H9 (cell line): ENCODE results near the gene TMEM33. TPM values are rescaled to one million over a fixed set of nuclear protein-coding genes. Genes with fewer than 3 reads are reported as not detected.

ENCODE experiments used
- DNase-seq: peaks from one replicate; pipeline ENCODE4 v3.0.0-alpha.2; 2017
- H2AFZ ChIP-seq: one replicate; pipeline ENCODE4 v1.6.1; 2013; ENCODE audit warnings: mild to moderate bottlenecking, low read length, control low read depth, moderate library complexity
- H2AK5ac ChIP-seq: 2 replicates; pipeline ENCODE4 v1.6.1; 2013; ENCODE audit warnings: low read length, control low read depth, mixed read lengths; ENCODE audit not compliant: insufficient read length
- H2BK120ac ChIP-seq: one replicate; pipeline ENCODE4 v1.6.1; 2013; ENCODE audit warnings: low read depth, mild to moderate bottlenecking, low read length, control low read depth, inconsistent platforms; ENCODE audit not compliant: poor library complexity, severe bottlenecking
- H2BK12ac ChIP-seq: 2 replicates; pipeline ENCODE4 v1.6.1; 2013; ENCODE audit warnings: low read length, control low read depth, mixed read lengths, low read depth; ENCODE audit not compliant: insufficient read length
- H2BK15ac ChIP-seq: 2 replicates; pipeline ENCODE4 v1.6.1; 2013; ENCODE audit warnings: low read depth, low read length, control low read depth
- H2BK20ac ChIP-seq: one replicate; pipeline ENCODE4 v1.6.1; 2013; ENCODE audit warnings: low read depth, mild to moderate bottlenecking, low read length, control low read depth, inconsistent platforms; ENCODE audit not compliant: poor library complexity, severe bottlenecking
- H2BK5ac ChIP-seq: 2 replicates; pipeline ENCODE4 v1.6.1; 2013; ENCODE audit warnings: low read length, control low read depth, mixed read lengths; ENCODE audit not compliant: insufficient read length
- H3K14ac ChIP-seq: 2 replicates; pipeline ENCODE4 v1.6.1; 2013; ENCODE audit warnings: low read length, control low read depth; ENCODE audit not compliant: insufficient read depth
- H3K18ac ChIP-seq: 2 replicates; pipeline ENCODE4 v1.6.1; 2013; ENCODE audit warnings: low read depth, mild to moderate bottlenecking, mixed read lengths, low read length, control low read depth; ENCODE audit not compliant: insufficient read length
- H3K23ac ChIP-seq: 2 replicates; pipeline ENCODE4 v1.6.1; 2013; ENCODE audit warnings: low read length, control low read depth, mixed read lengths, low read depth; ENCODE audit not compliant: insufficient read length
- H3K23me2 ChIP-seq: 2 replicates; pipeline ENCODE4 v1.6.1; 2013; ENCODE audit warnings: low read depth, mild to moderate bottlenecking, mixed read lengths, low read length, control low read depth; ENCODE audit not compliant: insufficient read length, poor library complexity, severe bottlenecking
- H3K27ac ChIP-seq: 2 replicates; pipeline ENCODE4 v1.5.1; 2013; ENCODE audit warnings: low read length, control low read depth, mixed read lengths, low read depth; ENCODE audit not compliant: insufficient read length
- H3K27me3 ChIP-seq: 2 replicates; pipeline ENCODE4 v1.6.1; 2013; ENCODE audit warnings: low read length, control low read depth, inconsistent platforms; ENCODE audit not compliant: insufficient read depth
- H3K4ac ChIP-seq: 2 replicates; pipeline ENCODE4 v1.6.1; 2013; ENCODE audit warnings: low read depth, mild to moderate bottlenecking, control low read depth, inconsistent platforms, low read length, moderate library complexity
- H3K4me1 ChIP-seq: 2 replicates; pipeline ENCODE4 v1.6.1; 2013; ENCODE audit warnings: low read length, control low read depth, inconsistent platforms; ENCODE audit not compliant: insufficient read depth
- H3K4me2 ChIP-seq: 2 replicates; pipeline ENCODE4 v1.6.1; 2013; ENCODE audit warnings: low read length, control low read depth, mixed read lengths; ENCODE audit not compliant: insufficient read length, insufficient read depth
- H3K56ac ChIP-seq: 2 replicates; pipeline ENCODE4 v1.6.1; 2013; ENCODE audit warnings: low read depth, mild to moderate bottlenecking, mixed read lengths, low read length, control low read depth; ENCODE audit not compliant: insufficient read length
- H3K79me1 ChIP-seq: 2 replicates; pipeline ENCODE4 v1.6.1; 2013; ENCODE audit warnings: low read depth, mild to moderate bottlenecking, moderate library complexity, low read length, control low read depth, inconsistent platforms; ENCODE audit not compliant: insufficient read depth, poor library complexity, severe bottlenecking
- H3K79me2 ChIP-seq: 2 replicates; pipeline ENCODE4 v1.6.1; 2013; ENCODE audit warnings: low read length, control low read depth, inconsistent platforms; ENCODE audit not compliant: insufficient read depth
- H3K9ac ChIP-seq: 2 replicates; pipeline ENCODE4 v1.6.1; 2013; ENCODE audit warnings: low read length, control low read depth, mixed read lengths; ENCODE audit not compliant: insufficient read length; ENCODE audit errors: extremely low read depth
- H3K9me3 ChIP-seq: one replicate; pipeline ENCODE4 v1.6.1; 2013; ENCODE audit warnings: low read depth, low read length, inconsistent platforms; ENCODE audit not compliant: control insufficient read depth
- H3T11ph ChIP-seq: one replicate; pipeline ENCODE4 v1.6.1; 2013; ENCODE audit warnings: mild to moderate bottlenecking, low read length, control low read depth, inconsistent platforms
- H4K20me1 ChIP-seq: one replicate; pipeline ENCODE4 v1.6.1; 2013; ENCODE audit not compliant: control insufficient read depth, insufficient read length, insufficient read depth
- H4K5ac ChIP-seq: 2 replicates; pipeline ENCODE4 v1.6.1; 2013; ENCODE audit warnings: low read depth, mild to moderate bottlenecking, mixed read lengths, low read length, control low read depth; ENCODE audit not compliant: insufficient read length
- H4K8ac ChIP-seq: replicated peaks from 2 replicates; pipeline ENCODE4 v1.6.1; 2013; ENCODE audit warnings: low read length, control low read depth, mixed read lengths, low read depth; ENCODE audit not compliant: insufficient read length
- H4K91ac ChIP-seq: 2 replicates; pipeline ENCODE4 v1.6.1; 2013; ENCODE audit warnings: low read depth, mild to moderate bottlenecking, moderate library complexity, mixed read lengths, low read length, control low read depth; ENCODE audit not compliant: insufficient read length
- H3K27ac Mint-ChIP-seq, 3 experiments: 2 replicates in 2 of 3; 3 replicates in 1 of 3; pipeline ENCODE4 v1.8.0; 2020 to 2021; ENCODE audit warnings: mixed read lengths in 3 of 3, mild to moderate bottlenecking in 1 of 3, moderate library complexity in 1 of 3
- H3K27me3 Mint-ChIP-seq: 2 replicates; pipeline ENCODE4 v1.8.0; 2021; ENCODE audit warnings: low read depth, mild to moderate bottlenecking, moderate library complexity, mixed read lengths
- H3K36me3 Mint-ChIP-seq, 3 experiments: 2 replicates in 2 of 3; 3 replicates in 1 of 3; pipeline ENCODE4 v1.8.0; 2020 to 2021; ENCODE audit warnings: low read depth in 3 of 3, mixed read lengths in 3 of 3; ENCODE audit not compliant: insufficient read depth in 1 of 3
- H3K4me1 Mint-ChIP-seq, 2 experiments: 2 replicates each; pipeline ENCODE4 v1.8.0; 2020; ENCODE audit warnings: mixed read lengths in 2 of 2
- H3K4me3 Mint-ChIP-seq, 2 experiments: 2 replicates in 1 of 2; 3 replicates in 1 of 2; pipeline ENCODE4 v1.8.0; 2020 to 2021; ENCODE audit warnings: mild to moderate bottlenecking in 2 of 2, mixed read lengths in 2 of 2, moderate library complexity in 1 of 2
- H3K9me3 Mint-ChIP-seq, 2 experiments: 2 replicates in 1 of 2; 3 replicates in 1 of 2; pipeline ENCODE4 v1.8.0; 2020; ENCODE audit warnings: mild to moderate bottlenecking in 2 of 2, mixed read lengths in 2 of 2, moderate library complexity in 1 of 2
- total RNA-seq: library from RNA; stranded (reverse); gene quantifications from 2 replicates; pipeline ENCODE4 v1.2.1, GENCODE V29; 2021
- TF ChIP-seq, protein P1 (sequence below): fragments of 200-600 bp; sonication (generic); conservative IDR thresholded peaks from 3 replicates; pipeline ENCODE4 v1.8.0; 2021; ENCODE audit warnings: antibody characterized with exemption, mild to moderate bottlenecking

The TMEM33 gene
- total RNA-seq, 1 experiment from 2014 or later, result 74.2 TPM

DNA sequence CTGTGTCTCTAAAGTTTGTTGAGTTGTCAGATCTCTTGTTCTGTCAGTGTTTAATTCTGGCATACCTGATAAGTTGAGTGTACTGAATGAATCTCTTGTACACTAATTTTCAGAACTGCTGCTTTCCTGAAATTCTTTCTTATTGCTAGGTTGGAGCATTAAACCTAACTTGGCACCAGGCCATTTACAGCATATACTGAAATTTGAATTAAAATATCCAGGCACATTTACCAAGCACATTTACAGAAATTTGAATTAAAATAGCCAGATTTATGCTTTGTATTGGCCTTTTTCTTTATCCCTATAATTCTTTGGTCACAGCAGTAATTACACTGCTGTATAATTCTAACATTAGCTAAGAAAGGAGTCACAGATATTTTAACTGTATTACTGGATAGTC lies 8.9 kb downstream of the TMEM33 start:
- Mint-ChIP-seq H3K27me3 (no peaks in the 10 kb centered on the region), H3K27ac (no peak overlapping the region), H3K9me3 (no peaks in the 10 kb centered on the region), H3K36me3 (peaks cover 9 to 66% (median 48%) of the 10 kb centered on the region in 3 experiments; a peak in 6 of 7 replicates), H3K4me1 (no peaks in the 10 kb centered on the region), H3K4me3 (no peak overlapping the region)
- Histone ChIP-seq H3K4me2 (no peak overlapping the region), H3K4ac (no peak overlapping the region), H4K91ac (no peak overlapping the region), H4K5ac (no peak overlapping the region), H4K20me1 (no peaks in the 10 kb centered on the region), H3T11ph (no peak overlapping the region), H3K18ac (no peak overlapping the region), H3K27me3 (no peaks in the 10 kb centered on the region), H2AK5ac (no peak overlapping the region), H3K4me1 (no peaks in the 10 kb centered on the region), H3K23me2 (no peaks in the 10 kb centered on the region), H2BK20ac (no peak overlapping the region), H3K27ac (no peak overlapping the region), H3K9ac (no peak overlapping the region), H3K23ac (no peak overlapping the region), H2BK120ac (no peak overlapping the region), H2BK12ac (no peak overlapping the region), H3K79me1 (no peaks in the 10 kb centered on the region), H2BK15ac (no peak overlapping the region), H3K56ac (no peak overlapping the region), H2BK5ac (no peak overlapping the region), H3K79me2 (no peaks in the 10 kb centered on the region; the same call in 1 of the 2 replicates), H3K9me3 (no peaks in the 10 kb centered on the region), H3K14ac (no peak overlapping the region), H4K8ac (no peak overlapping the region), H2AFZ (no peak overlapping the region)
- DNase-seq, result no peak
- TF ChIP-seq, protein P1, sequence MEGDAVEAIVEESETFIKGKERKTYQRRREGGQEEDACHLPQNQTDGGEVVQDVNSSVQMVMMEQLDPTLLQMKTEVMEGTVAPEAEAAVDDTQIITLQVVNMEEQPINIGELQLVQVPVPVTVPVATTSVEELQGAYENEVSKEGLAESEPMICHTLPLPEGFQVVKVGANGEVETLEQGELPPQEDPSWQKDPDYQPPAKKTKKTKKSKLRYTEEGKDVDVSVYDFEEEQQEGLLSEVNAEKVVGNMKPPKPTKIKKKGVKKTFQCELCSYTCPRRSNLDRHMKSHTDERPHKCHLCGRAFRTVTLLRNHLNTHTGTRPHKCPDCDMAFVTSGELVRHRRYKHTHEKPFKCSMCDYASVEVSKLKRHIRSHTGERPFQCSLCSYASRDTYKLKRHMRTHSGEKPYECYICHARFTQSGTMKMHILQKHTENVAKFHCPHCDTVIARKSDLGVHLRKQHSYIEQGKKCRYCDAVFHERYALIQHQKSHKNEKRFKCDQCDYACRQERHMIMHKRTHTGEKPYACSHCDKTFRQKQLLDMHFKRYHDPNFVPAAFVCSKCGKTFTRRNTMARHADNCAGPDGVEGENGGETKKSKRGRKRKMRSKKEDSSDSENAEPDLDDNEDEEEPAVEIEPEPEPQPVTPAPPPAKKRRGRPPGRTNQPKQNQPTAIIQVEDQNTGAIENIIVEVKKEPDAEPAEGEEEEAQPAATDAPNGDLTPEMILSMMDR, result no peak
